GM23248 (cell line): ENCODE measurements around the gene NCKAP1. TPM values are rescaled to one million over a fixed set of nuclear protein-coding genes. Genes with fewer than 3 reads are reported as not detected.

Experiments
- DNase-seq: peaks from one replicate; pipeline ENCODE4 v3.0.0-alpha.2; 2015
- H2AFZ ChIP-seq: fragments of 200-600 bp; sonication (generic); 2 replicates; pipeline ENCODE4 v1.6.1; 2016; ENCODE audit warnings: antibody characterized with exemption
- H3F3A ChIP-seq: fragments of 200-600 bp; sonication (generic); 2 replicates; pipeline ENCODE4 v1.6.1; 2016; ENCODE audit warnings: mild to moderate bottlenecking, antibody characterized with exemption, mixed run types; ENCODE audit not compliant: insufficient read depth
- H3K27ac ChIP-seq: fragments of 200-600 bp; sonication (generic); 2 replicates; pipeline ENCODE4 v1.5.1; 2016; ENCODE audit warnings: mild to moderate bottlenecking
- H3K27me3 ChIP-seq: fragments of 200-600 bp; sonication (generic); replicated peaks from 2 replicates; pipeline ENCODE4 v1.6.1; 2016; ENCODE audit warnings: mild to moderate bottlenecking; ENCODE audit not compliant: insufficient read depth
- H3K36me3 ChIP-seq: fragments of 200-600 bp; sonication (generic); 2 replicates; pipeline ENCODE4 v1.6.1; 2016; ENCODE audit warnings: low read depth, mild to moderate bottlenecking
- H3K4me1 ChIP-seq: fragments of 200-600 bp; sonication (generic); 2 replicates; pipeline ENCODE4 v1.6.1; 2016; ENCODE audit warnings: mild to moderate bottlenecking; ENCODE audit not compliant: insufficient read depth
- H3K4me2 ChIP-seq: fragments of 200-600 bp; sonication (generic); one replicate; pipeline ENCODE4 v1.6.1; 2016; ENCODE audit warnings: mild to moderate bottlenecking; ENCODE audit not compliant: unreplicated experiment
- H3K4me3 ChIP-seq: fragments of 200-600 bp; sonication (generic); 2 replicates; pipeline ENCODE4 v1.5.1; 2016; ENCODE audit warnings: mild to moderate bottlenecking
- H3K79me2 ChIP-seq: fragments of 200-600 bp; sonication (generic); 2 replicates; pipeline ENCODE4 v1.6.1; 2016; ENCODE audit warnings: mild to moderate bottlenecking; ENCODE audit not compliant: insufficient read depth
- H3K9ac ChIP-seq: fragments of 200-600 bp; sonication (generic); 2 replicates; pipeline ENCODE4 v1.6.1; 2016; ENCODE audit warnings: mild to moderate bottlenecking
- H3K9me2 ChIP-seq: fragments of 200-600 bp; sonication (generic); 2 replicates; pipeline ENCODE4 v1.6.1; 2016; ENCODE audit warnings: mixed run types, mild to moderate bottlenecking, moderate library complexity; ENCODE audit not compliant: insufficient read depth
- H3K9me3 ChIP-seq: fragments of 200-600 bp; sonication (generic); one replicate; pipeline ENCODE4 v1.6.1; 2017; ENCODE audit warnings: low read depth
- H4K20me1 ChIP-seq: fragments of 200-600 bp; sonication (generic); 2 replicates; pipeline ENCODE4 v1.6.0; 2016; ENCODE audit not compliant: insufficient read depth
- EZH2 ChIP-seq: fragments of 200-600 bp; sonication (generic); IDR thresholded peaks from 2 replicates; pipeline ENCODE4 v1.6.1; 2018; ENCODE audit warnings: antibody characterized with exemption, mild to moderate bottlenecking; ENCODE audit not compliant: insufficient read depth, poor library complexity, severe bottlenecking
- EZH2phosphoT487 ChIP-seq: fragments of 200-600 bp; sonication (generic); IDR thresholded peaks from 2 replicates; pipeline ENCODE4 v1.6.1; 2018; ENCODE audit warnings: antibody characterized with exemption, moderate library complexity, mild to moderate bottlenecking, low read depth; ENCODE audit not compliant: insufficient read depth
- WGBS, 2 experiments: methylation state at CpG; one replicate each; pipeline ENCODE4 v1.1.6; 2015 to 2017; ENCODE audit warnings: low lambda C conversion rate in 2 of 2, low coverage in 1 of 2; ENCODE audit errors: missing lambda C conversion rate in 2 of 2; 5-methylcytosine and 5-hydroxymethylcytosine counted together
- in situ Hi-C: fragments of 300-500 bp; cut with MboI; formaldehyde crosslinking; loops from 2 replicates; pipeline ENCODE4 v1.15.0; 2020
- polyA plus RNA-seq: library from polyadenylated mRNA; unstranded; fragments of >200 nt; fragmentation: Nextera tagmentation; extraction: Ambion mirVana; gene quantifications from 2 replicates; pipeline ENCODE4 v1.2.1, GENCODE V29; 2016
- total RNA-seq: library from RNA; depleted of rRNA; stranded (reverse); fragments of >200 nt; shearing (Covaris generic); gene quantifications from 2 replicates; pipeline ENCODE4 v1.2.3, GENCODE V29; 2014

NCKAP1 gene
- total and polyA plus RNA-seq, 2 experiments from 2014 or later = 58.9 to 201 TPM

- Histone ChIP-seq H3K4me3 (no peak overlapping the region), H2AFZ (no peak overlapping the region), H3K79me2 (peaks cover 23% of the 10 kb centered on the region), H3F3A (peaks cover 27% of the 10 kb centered on the region), H3K9me2 (no peaks in the 10 kb centered on the region), H4K20me1 (peaks cover 2% of the 10 kb centered on the region; the same call in 1 of the 2 replicates), H3K27ac (no peak overlapping the region), H3K9ac (no peak overlapping the region), H3K36me3 (no peaks in the 10 kb centered on the region), H3K9me3 (no peaks in the 10 kb centered on the region), H3K4me2 (no peak overlapping the region), H3K27me3 (no peaks in the 10 kb centered on the region), H3K4me1 (peaks cover 12% of the 10 kb centered on the region)
- in situ Hi-C loops = no loop called here
- TF ChIP-seq EZH2phosphoT487 = no peak
- 82 to 85% methylated on average over 1 to 2 of the region's 2 CpGs for WGBS, 2 experiments
- DNase-seq = no peak
These were observed 2.3 kb upstream of the NCKAP1 start for GRCh38 chr2:183040604-183041003.

GRCh38 chr2:183037553-183038340 lies 510 bp downstream of the NCKAP1 start:
- Histone ChIP-seq H3K9ac (peak overlapping the region; percentile 98), H3K79me2 (peaks cover 51% of the 10 kb centered on the region), H3F3A (peaks cover 55% of the 10 kb centered on the region), H4K20me1 (peaks cover 27% of the 10 kb centered on the region), H3K27ac (peak overlapping the region; percentile 93), H3K36me3 (no peaks in the 10 kb centered on the region), H3K9me2 (no peaks in the 10 kb centered on the region), H3K4me2 (peak overlapping the region; percentile 95), H3K4me1 (peaks cover 40% of the 10 kb centered on the region), H3K4me3 (peak overlapping the region; percentile 86), H2AFZ (peak overlapping the region; percentile 47), H3K9me3 (no peaks in the 10 kb centered on the region), H3K27me3 (no peaks in the 10 kb centered on the region)
- peak; percentile 78 for DNase-seq
- TF ChIP-seq EZH2 (no peak), EZH2phosphoT487 (no peak)
- 1% methylated on average over 25 to 61 of the region's 91 CpGs for WGBS, 2 experiments
- in situ Hi-C loops = no loop called here

GRCh38 chr2:183037074-183037552 lies 1.1 kb downstream of the NCKAP1 start:
- Histone ChIP-seq H3K27me3 (no peaks in the 10 kb centered on the region), H3K4me2 (peak overlapping the region; percentile 95), H4K20me1 (peaks cover 34% of the 10 kb centered on the region), H3K9me3 (no peaks in the 10 kb centered on the region), H3K36me3 (no peaks in the 10 kb centered on the region), H3K27ac (peak overlapping the region; percentile 93), H3K9me2 (no peaks in the 10 kb centered on the region), H3K9ac (peak overlapping the region; percentile 98), H2AFZ (peak overlapping the region; percentile 47), H3K79me2 (peaks cover 58% of the 10 kb centered on the region), H3K4me1 (peaks cover 47% of the 10 kb centered on the region), H3K4me3 (peak overlapping the region; percentile 86), H3F3A (peaks cover 56% of the 10 kb centered on the region)
- DNase-seq = peak; percentile 74
- WGBS, 2 experiments = 0 to 1% methylated on average over 4 of the region's 4 CpGs
- in situ Hi-C loops = no loop called here
- TF ChIP-seq EZH2phosphoT487 (no peak), EZH2 (no peak)

- peak overlapping the region; percentile 98 for H3K9ac ChIP-seq
- peak overlapping the region; percentile 86 for H3K4me3 ChIP-seq
- no peak overlapping the region for H2AFZ ChIP-seq
- H3K79me2 ChIP-seq = peaks cover 68% of the 10 kb centered on the region
- H3K36me3 ChIP-seq = no peaks in the 10 kb centered on the region
- TF ChIP-seq EZH2phosphoT487 = no peak
- no peak for TF ChIP-seq EZH2
- no peak for DNase-seq
- peaks cover 56% of the 10 kb centered on the region for H3F3A ChIP-seq
- peak overlapping the region; percentile 93 for H3K27ac ChIP-seq
- H3K27me3 ChIP-seq = no peaks in the 10 kb centered on the region
- H4K20me1 ChIP-seq = peaks cover 44% of the 10 kb centered on the region
- peak overlapping the region; percentile 95 for H3K4me2 ChIP-seq
- no peaks in the 10 kb centered on the region for H3K9me2 ChIP-seq
- in situ Hi-C loops = no loop called here
- no peaks in the 10 kb centered on the region for H3K9me3 ChIP-seq
- H3K4me1 ChIP-seq = peaks cover 57% of the 10 kb centered on the region
- WGBS, 2 experiments = 33 to 37% methylated on average over 2 of the region's 2 CpGs
These were observed 2.1 kb downstream of the NCKAP1 start for GRCh38 chr2:183035954-183036669.
